IPS DF 6.9 (cell line): ENCODE results near the gene SLC7A6OS.

Experiments
- DNase-seq: peaks from one replicate; pipeline ENCODE4 v3.0.0-alpha.2; 2013; ENCODE audit warnings: low read depth, low spot score
- H3K27ac ChIP-seq: one replicate; pipeline ENCODE4 v1.5.1; 2013; ENCODE audit warnings: low read length, control low read depth
- H3K27me3 ChIP-seq: 2 replicates; pipeline ENCODE4 v1.6.1; 2013; ENCODE audit warnings: mild to moderate bottlenecking, low read length; ENCODE audit not compliant: control insufficient read depth, insufficient read depth
- H3K36me3 ChIP-seq: 2 replicates; pipeline ENCODE4 v1.6.1; 2013; ENCODE audit warnings: low read length; ENCODE audit not compliant: control insufficient read depth, insufficient read depth
- H3K4me1 ChIP-seq: 2 replicates; pipeline ENCODE4 v1.6.1; 2013; ENCODE audit warnings: low read length; ENCODE audit not compliant: control insufficient read depth, insufficient read depth
- H3K4me3 ChIP-seq: 2 replicates; pipeline ENCODE4 v1.5.1; 2013; ENCODE audit warnings: mild to moderate bottlenecking, low read length
- H3K9me3 ChIP-seq: 2 replicates; pipeline ENCODE4 v1.6.1; 2013; ENCODE audit warnings: low read length, inconsistent platforms; ENCODE audit not compliant: control insufficient read depth, insufficient read depth
- WGBS: extraction: QIAGEN DNeasy Blood & Tissue Kit; methylation state at CpG from one replicate; pipeline ENCODE4 v1.1.7; 2013; ENCODE audit warnings: mixed read lengths, missing lambda C conversion rate; ENCODE audit not compliant: insufficient read length, insufficient coverage; 5-methylcytosine and 5-hydroxymethylcytosine counted together

The SLC7A6OS gene

DNA sequence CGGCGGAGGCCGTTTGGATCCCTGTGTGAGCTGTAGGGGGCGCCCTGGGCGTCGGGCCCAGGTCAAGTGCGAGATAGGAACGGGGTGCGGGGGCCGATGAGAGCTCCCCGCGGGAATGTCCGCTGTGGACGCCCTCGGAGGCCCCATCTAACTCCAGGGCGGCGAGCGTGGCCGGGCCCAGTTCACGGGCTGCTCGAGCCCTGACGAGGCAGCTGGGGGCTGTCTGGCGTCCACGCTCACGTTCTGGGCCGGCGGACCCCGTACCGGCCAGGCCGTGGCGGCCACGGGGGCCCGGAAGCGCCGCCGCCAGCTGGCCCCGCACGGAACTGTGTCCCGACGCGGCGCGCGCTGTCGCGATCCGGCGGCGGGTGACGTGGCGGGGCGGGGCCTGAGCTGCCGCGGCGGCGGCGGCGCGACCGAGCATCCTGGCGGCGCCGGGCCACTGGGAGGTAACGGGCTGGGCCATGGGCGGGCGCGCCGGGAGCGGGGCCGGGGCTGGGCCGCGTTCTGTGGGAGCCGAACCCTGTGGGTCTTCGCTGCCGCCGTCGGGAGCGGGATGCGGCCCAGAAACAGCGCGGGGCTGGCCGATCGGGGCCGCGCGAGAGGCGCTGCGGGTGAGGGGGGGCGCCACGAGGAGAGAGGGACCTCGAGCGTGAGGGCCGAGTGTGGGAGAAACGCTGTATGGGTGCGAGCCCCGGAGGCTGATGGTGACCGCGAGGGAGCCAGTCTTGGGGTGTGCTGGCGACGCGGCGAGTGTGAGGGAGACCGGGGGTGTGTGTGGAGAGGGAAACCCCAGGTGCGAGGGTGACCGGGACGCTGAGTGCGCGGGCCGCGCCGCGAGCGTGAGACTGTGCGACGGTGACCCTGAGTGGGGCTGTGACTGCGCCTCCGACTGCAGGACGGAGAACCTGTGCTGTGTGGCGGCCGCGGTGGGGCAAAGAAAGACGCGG is 46.3 kb downstream of the SLC7A6OS start, which contains the start of gene SLC7A6:
Gene SLC7A6, plus strand, starts transcription at position 399 of the 950 bp plus-strand sequence. CDS start 10,201 bp downstream, outside the sequence.
- Histone ChIP-seq H3K9me3 (no peaks in the 10 kb centered on the region), H3K36me3 (no peaks in the 10 kb centered on the region; the same call in 1 of the 2 replicates), H3K27ac (no peak within 1 kb of the TSS), H3K4me3 (peak within 1 kb of the TSS; percentile 97), H3K27me3 (no peaks in the 10 kb centered on the region), H3K4me1 (peaks cover 2% of the 10 kb centered on the region; the same call in 1 of the 2 replicates)
- no CpG with 5 or more reads among the region's 123 CpGs for WGBS
- DNase-seq, result no peak

DNA sequence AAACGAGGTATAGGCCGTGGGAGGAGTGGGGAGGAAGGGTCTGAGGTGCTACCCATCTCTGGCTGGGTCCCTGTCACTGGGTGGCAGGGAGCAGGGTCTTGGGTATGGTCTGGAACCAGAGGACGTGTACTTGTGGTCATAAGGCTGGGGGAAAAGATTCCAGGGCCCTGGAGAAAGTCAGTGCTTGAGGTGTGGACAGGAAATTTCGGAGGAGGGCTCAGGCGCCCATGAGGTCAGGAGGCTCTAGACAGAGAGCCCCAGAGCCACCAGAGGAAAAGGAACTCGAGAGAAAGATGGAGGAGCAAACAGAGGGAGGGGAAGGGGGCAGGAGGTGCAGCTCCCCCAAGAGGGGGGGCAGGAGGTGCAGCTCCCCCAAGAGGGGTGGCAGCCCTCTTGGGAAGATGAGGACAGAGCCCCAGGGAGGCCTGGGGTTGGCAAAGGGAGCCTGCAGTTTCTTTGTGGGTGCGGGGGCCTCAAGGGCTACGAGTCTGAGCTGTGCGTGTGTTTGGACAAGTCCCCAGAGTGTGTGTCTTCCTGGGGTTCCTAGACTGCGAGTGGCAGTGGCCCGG is 47.1 kb downstream of the SLC7A6OS start:
- Histone ChIP-seq H3K4me3 (peak overlapping the region; percentile 97; the same call in 1 of the 2 replicates), H3K36me3 (peaks cover 2% of the 10 kb centered on the region; the same call in 1 of the 2 replicates), H3K9me3 (no peaks in the 10 kb centered on the region), H3K4me1 (peaks cover 2% of the 10 kb centered on the region; the same call in 1 of the 2 replicates), H3K27me3 (no peaks in the 10 kb centered on the region), H3K27ac (no peak overlapping the region)
- WGBS, result no CpG with 5 or more reads among the region's 11 CpGs
- DNase-seq, result no peak

GRCh38 chr16:68259007-68259825 is 51.5 kb downstream of the SLC7A6OS start:
- DNase-seq, result no peak
- H3K27me3 ChIP-seq, result no peaks in the 10 kb centered on the region
- no CpG with 5 or more reads among the region's 27 CpGs for WGBS
- H3K9me3 ChIP-seq, result no peaks in the 10 kb centered on the region
- H3K4me1 ChIP-seq, result no peaks in the 10 kb centered on the region
- no peak overlapping the region for H3K27ac ChIP-seq
- no peak overlapping the region for H3K4me3 ChIP-seq
- H3K36me3 ChIP-seq, result peaks cover 2% of the 10 kb centered on the region; the same call in 1 of the 2 replicates

DNA sequence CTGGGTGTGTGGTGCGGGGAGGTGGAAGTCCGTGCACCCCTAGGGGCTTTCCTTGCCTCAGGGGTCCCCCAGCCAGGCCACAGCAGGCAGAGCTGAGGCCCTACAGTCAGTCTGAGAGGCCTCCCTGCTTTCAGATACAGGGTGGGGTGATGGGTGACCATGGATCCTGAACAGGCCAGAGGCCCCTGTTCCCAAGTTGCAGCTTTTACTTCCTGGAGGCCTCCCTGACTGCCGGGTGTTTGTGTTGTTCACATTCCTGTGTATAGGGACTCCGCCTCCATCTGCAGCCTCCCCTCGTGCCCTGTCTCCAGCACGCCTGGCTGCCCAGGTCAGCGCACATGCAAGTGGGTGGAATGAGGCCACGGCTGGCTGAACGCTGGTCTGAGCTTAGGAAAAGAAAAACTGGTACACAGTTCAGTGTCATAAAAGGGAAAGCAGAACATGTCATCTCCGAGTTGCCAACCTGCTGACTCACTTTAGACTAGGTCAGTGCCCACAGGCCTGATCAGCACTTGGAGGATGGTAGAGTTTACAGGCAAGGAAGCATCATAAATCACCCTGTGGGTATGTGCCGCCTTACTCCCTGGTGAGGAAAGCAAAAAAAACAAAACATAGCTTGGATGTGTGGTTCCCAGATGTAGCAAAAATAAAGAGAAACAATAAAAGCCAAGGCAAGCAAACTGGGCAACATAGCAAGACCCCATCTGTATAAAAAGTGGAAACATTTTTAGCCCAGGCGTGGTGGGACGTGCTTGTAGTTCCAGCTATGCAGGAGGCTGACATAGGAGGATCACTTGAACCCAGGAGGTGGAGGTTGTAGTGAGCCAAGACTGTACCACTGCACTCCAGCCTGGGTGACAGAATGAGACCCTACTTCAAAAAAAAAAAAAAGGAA is 52.6 kb downstream of the SLC7A6OS start:
- WGBS, result no CpG with 5 or more reads among the region's 13 CpGs
- peaks cover 2% of the 10 kb centered on the region; the same call in 1 of the 2 replicates for H3K36me3 ChIP-seq
- no peaks in the 10 kb centered on the region for H3K27me3 ChIP-seq
- no peaks in the 10 kb centered on the region for H3K9me3 ChIP-seq
- H3K4me3 ChIP-seq, result no peak overlapping the region
- H3K4me1 ChIP-seq, result no peaks in the 10 kb centered on the region
- DNase-seq, result no peak
- no peak overlapping the region for H3K27ac ChIP-seq

- Histone ChIP-seq H3K27me3 (no peaks in the 10 kb centered on the region), H3K9me3 (no peaks in the 10 kb centered on the region), H3K36me3 (peaks cover 2% of the 10 kb centered on the region; the same call in 1 of the 2 replicates), H3K4me3 (no peak overlapping the region), H3K4me1 (no peaks in the 10 kb centered on the region), H3K27ac (no peak overlapping the region)
- no peak for DNase-seq
- no CpG with 5 or more reads among the region's 6 CpGs for WGBS
Observed at GRCh38 chr16:68257251-68257905, 53.4 kb downstream of the SLC7A6OS start.

DNA sequence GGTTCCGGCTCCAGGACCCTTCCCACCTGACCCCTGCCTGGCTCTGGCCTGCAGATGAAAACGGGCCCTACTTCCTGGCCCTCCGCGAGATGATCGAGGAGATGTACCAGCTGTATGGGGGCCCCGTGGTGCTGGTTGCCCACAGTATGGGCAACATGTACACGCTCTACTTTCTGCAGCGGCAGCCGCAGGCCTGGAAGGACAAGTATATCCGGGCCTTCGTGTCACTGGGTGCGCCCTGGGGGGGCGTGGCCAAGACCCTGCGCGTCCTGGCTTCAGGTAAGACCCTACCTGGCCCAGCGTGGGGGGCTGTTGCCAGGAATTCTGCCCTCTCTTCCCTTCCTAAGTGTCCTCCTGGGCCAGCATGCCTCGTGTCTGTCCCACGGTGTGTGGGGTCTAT is 55.0 kb downstream of the SLC7A6OS start:
- WGBS, result no CpG with 5 or more reads among the region's 18 CpGs
- no peak overlapping the region for H3K4me3 ChIP-seq
- H3K27me3 ChIP-seq, result no peaks in the 10 kb centered on the region
- no peak overlapping the region for H3K27ac ChIP-seq
- peaks cover 2% of the 10 kb centered on the region; the same call in 1 of the 2 replicates for H3K36me3 ChIP-seq
- DNase-seq, result no peak
- H3K9me3 ChIP-seq, result no peaks in the 10 kb centered on the region
- no peaks in the 10 kb centered on the region for H3K4me1 ChIP-seq

DNA sequence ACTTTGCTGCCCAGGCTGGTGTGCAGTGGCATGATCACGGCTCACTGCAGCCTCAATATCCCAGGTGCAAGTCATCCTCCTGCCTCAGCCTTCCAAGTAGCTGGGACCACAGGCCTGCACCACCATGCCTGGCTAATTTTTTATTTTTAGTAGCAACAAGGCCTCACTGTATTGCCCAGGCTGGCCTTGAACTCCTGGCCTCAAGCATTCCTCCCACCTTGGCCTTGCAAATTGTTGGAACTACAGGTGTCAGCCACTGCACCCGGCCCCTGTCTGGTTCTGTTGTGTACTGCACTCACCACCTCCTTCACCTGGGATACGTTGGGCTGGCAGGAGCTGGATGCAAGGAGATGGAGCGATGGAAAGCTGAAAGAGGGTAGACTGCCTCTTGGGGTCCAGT is 57.0 kb downstream of the SLC7A6OS start:
- Histone ChIP-seq H3K27me3 (no peaks in the 10 kb centered on the region), H3K4me3 (no peak overlapping the region), H3K36me3 (no peaks in the 10 kb centered on the region; the same call in 1 of the 2 replicates), H3K4me1 (no peaks in the 10 kb centered on the region), H3K9me3 (no peaks in the 10 kb centered on the region), H3K27ac (no peak overlapping the region)
- no CpG with 5 or more reads among the region's 4 CpGs for WGBS
- no peak for DNase-seq

DNA sequence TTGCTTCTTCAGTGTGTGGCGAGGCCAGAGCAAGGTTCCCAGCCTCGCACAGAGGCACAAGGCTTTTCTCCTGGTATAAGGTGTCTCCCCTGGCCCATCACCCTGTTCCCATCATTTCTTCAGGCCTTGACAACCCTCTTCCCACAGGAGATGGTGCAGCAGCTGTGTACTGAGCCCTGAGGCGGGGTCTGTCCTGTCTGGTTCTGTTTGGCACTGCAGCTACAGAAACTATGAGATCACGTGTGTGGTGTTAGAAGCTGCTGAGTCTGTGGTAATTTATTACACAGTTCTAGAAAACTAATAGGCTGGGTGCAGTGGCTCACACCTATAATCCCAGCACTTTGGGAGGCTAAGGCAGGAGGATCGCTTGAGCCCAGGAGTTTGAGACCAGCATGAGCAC is 58.4 kb downstream of the SLC7A6OS start:
- H3K27me3 ChIP-seq, result no peaks in the 10 kb centered on the region
- no peak overlapping the region for H3K4me3 ChIP-seq
- DNase-seq, result no peak
- no peaks in the 10 kb centered on the region for H3K36me3 ChIP-seq
- WGBS, result no CpG with 5 or more reads among the region's 5 CpGs
- H3K4me1 ChIP-seq, result no peaks in the 10 kb centered on the region
- H3K27ac ChIP-seq, result no peak overlapping the region
- no peaks in the 10 kb centered on the region for H3K9me3 ChIP-seq

GRCh38 chr16:68251832-68252231 is 58.9 kb downstream of the SLC7A6OS start:
- H3K27me3 ChIP-seq, result no peaks in the 10 kb centered on the region
- no peak overlapping the region for H3K4me3 ChIP-seq
- H3K36me3 ChIP-seq, result no peaks in the 10 kb centered on the region
- no peak for DNase-seq
- H3K9me3 ChIP-seq, result no peaks in the 10 kb centered on the region
- no peaks in the 10 kb centered on the region for H3K4me1 ChIP-seq
- H3K27ac ChIP-seq, result no peak overlapping the region
- WGBS, result no CpG with 5 or more reads among the region's 5 CpGs
